Measurements from ENCODE around the gene AQP6. TPM values are rescaled to one million over a fixed set of nuclear protein-coding genes. Genes with fewer than 3 reads are reported as not detected.

AQP6 gene
- total RNA-seq, 1 experiment from 2014 or later: 0.10 TPM

- no peak for DNase-seq (ENCODE audit: low spot score)
Observed at GRCh38 chr12:49942921-49943624, 29.7 kb upstream of the AQP6 start.

- DNase-seq (ENCODE audit: low spot score): no peak
Observed at GRCh38 chr12:49943625-49943960, 29.2 kb upstream of the AQP6 start.

- no peak for DNase-seq (ENCODE audit: low spot score)
Observed at GRCh38 chr12:49944046-49944445, 28.7 kb upstream of the AQP6 start.

GRCh38 chr12:49944718-49945117 is 28.0 kb upstream of the AQP6 start:
- DNase-seq (ENCODE audit: low spot score): no peak

- peak; percentile 68 for DNase-seq (ENCODE audit: low spot score)
Observed at GRCh38 chr12:49945394-49946080, 27.2 kb upstream of the AQP6 start.

- DNase-seq (ENCODE audit: low spot score): no peak
Observed at GRCh38 chr12:49946086-49946485, 26.7 kb upstream of the AQP6 start.

GRCh38 chr12:49946497-49946896 is 26.2 kb upstream of the AQP6 start:
- no peak for DNase-seq (ENCODE audit: low spot score)

- no peak for DNase-seq (ENCODE audit: low spot score)
Observed at GRCh38 chr12:49947593-49948226, 25.0 kb upstream of the AQP6 start.

- DNase-seq (ENCODE audit: low spot score): no peak
Observed at GRCh38 chr12:49948866-49949845, 23.6 kb upstream of the AQP6 start.

- DNase-seq (ENCODE audit: low spot score): no peak
Observed at GRCh38 chr12:49949866-49950265, 22.9 kb upstream of the AQP6 start.

- no peak for DNase-seq (ENCODE audit: low spot score)
Observed at GRCh38 chr12:49950273-49951251, 22.2 kb upstream of the AQP6 start, which contains the start of gene AQP2. TSS of gene AQP2 (plus strand) at chr12:49950737. CDS start at chr12:49950831, 94 bp downstream.

- no peak for DNase-seq (ENCODE audit: low spot score)
Observed at GRCh38 chr12:49951411-49952240, 21.1 kb upstream of the AQP6 start.

- DNase-seq (ENCODE audit: low spot score): no peak
Observed at GRCh38 chr12:49952391-49953055, 20.2 kb upstream of the AQP6 start.

- DNase-seq (ENCODE audit: low spot score): no peak
Observed at GRCh38 chr12:49953151-49953550, 19.6 kb upstream of the AQP6 start.

GRCh38 chr12:49953961-49954846 is 18.5 kb upstream of the AQP6 start:
- no peak for DNase-seq (ENCODE audit: low spot score)

GRCh38 chr12:49954863-49955830 is 17.6 kb upstream of the AQP6 start:
- no peak for DNase-seq (ENCODE audit: low spot score)

Measured in H4 (cell line).